GF-D8 (cell line): Measurements from ENCODE around the gene NAALADL2.
"Not testable (repeated sequence)": the region's sequence is repeated elsewhere in the genome, so short reads cannot be mapped to it uniquely, and the experiment has no call there.

Source experiments
- DNase-seq: peaks from one replicate; lab custom pipeline; 2025; lab: John Stamatoyannopoulos, UW

The NAALADL2 gene

GRCh38 chr3:175598740-175599139 lies 739.6 kb downstream of the NAALADL2 start:
- DNase-seq, result no peak

DNA sequence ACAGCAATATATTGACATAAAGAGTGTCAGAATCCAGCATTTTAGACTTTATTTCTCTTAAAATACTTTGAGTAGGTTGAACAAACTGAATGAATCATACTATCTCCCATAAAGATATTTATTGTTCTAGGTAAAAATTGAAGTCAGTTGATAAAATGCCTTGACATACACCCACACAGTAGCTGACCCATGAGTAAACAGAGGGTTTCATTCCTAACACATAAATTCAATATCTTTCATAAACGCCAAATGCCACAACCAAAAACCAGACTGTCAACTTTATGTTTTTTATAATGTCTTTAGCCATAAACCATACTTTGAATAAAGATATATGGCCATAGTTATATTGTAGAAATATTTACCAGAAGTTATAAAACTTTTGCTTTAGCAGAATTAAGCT lies 742.4 kb downstream of the NAALADL2 start:
- DNase-seq, result no peak

- no peak for DNase-seq
Measured at GRCh38 chr3:175605851-175606250, 746.7 kb downstream of the NAALADL2 start.

- DNase-seq, result no peak
Measured at GRCh38 chr3:175606650-175607318, 747.6 kb downstream of the NAALADL2 start.

GRCh38 chr3:175608356-175608755 lies 749.2 kb downstream of the NAALADL2 start:
- no peak for DNase-seq

DNA sequence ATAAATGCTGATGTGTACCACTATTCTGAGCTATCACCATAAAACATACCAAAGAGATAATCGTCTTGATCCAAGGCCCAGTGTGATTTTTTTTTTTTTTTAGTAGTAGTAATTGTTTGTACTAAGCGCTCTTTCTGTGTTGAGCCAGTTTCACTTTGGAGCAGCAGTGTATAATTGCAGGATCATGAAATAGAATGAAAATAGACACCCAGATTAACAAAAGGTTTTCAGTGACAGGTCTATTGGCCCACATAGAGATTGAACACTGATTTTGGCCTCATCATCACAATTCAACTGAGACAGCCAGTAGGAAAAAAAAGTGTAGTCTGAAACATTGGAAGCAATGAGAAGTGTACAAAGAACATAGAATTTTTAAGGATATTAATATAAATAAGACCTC lies 749.8 kb downstream of the NAALADL2 start:
- DNase-seq, result no peak

DNA sequence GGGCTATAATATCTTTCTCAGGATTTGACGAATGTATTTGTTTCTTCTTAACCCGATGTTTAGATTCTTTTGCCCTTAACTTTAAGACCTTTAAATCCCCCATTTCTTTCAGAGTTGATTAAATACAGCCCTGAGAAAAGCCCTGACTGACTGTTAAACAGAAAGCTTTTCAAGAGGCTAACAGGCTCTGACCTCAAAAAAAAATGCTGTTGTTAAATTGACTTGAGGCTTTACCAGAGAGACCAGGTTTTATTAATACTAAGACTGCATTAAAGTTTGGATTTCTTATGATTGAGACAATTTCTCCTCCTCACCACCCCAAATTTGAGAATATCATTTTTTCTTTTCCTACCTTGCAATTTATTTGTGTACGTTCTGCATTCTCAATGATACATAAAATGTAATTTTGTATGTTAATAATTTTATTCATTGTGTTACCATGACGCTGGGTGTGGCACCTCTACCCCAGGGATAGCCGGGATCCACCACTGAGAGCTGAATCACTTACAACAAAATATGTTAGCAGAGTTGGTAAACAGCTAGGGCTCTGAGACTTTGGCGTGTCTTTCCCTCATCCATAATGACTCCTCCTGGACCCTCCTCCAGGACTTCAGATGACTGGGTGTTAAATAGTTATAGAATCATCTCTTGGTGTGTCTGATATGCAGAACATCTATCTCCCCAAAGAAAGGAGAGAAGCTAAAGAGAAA lies 753.5 kb downstream of the NAALADL2 start:
- no peak for DNase-seq

DNA sequence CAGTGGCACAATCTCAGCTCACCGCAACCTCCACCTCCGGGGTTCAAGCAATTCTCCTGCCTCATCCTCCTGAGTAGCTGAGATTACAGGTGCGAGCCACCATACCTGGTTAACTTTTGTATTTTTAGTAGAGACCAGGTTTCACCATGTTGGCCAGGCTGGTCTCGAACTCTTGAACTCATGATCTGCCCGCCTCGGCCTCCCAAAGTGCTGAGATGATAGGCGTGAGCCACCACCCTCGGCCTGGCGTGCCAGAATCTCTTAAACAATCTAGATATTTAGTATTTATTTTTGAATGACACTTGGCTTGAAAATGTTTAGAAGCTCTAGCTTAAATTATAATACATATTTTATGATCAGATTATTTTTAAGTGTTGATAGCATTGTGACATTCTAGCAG lies 755.0 kb downstream of the NAALADL2 start:
- DNase-seq, result not testable (repeated sequence)

- no peak for DNase-seq
Measured at GRCh38 chr3:175617247-175617646, 758.1 kb downstream of the NAALADL2 start.

GRCh38 chr3:175619369-175619768 lies 760.2 kb downstream of the NAALADL2 start:
- DNase-seq, result no peak

DNA sequence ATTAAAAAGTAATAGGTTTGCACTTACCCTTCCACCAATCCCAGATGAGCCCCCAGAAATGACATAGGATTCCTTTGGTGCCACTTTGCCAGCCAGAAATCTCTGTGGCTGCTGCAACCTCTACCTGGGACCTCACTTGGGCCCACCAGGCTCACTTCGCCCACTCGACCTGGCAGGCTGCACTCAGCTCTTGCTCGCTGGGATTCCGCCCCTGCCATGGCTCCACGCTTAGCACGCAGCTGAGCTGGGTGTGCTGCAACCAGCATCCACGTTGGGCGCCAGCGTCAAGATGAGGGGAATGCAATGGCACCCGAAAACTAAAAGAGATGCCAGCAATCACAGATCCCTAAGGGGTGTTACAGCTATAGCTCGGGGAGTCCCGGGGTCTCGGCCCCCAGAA lies 761.0 kb downstream of the NAALADL2 start:
- no peak for DNase-seq

DNA sequence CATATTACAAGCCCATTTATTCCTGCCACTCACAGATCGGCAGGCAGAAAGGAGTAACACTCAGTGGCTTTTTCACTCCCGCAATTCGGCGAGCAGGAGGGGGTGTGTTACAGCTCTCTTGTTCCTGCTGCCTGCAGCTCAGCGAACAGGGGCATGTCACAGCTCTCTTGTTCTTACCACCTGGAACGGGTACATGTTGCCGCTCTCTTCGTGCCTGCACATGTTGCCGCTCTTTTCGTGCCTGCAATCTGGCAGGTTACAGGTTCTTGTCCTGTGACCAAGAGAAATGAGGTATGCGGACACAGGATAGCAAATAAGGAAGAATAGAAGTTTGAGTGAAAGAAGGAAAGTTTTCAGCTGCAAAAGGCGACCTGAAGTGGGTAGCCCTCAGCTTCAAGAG lies 761.4 kb downstream of the NAALADL2 start:
- DNase-seq, result no peak

- no peak for DNase-seq
Measured at GRCh38 chr3:175640958-175641357, 781.8 kb downstream of the NAALADL2 start.

DNA sequence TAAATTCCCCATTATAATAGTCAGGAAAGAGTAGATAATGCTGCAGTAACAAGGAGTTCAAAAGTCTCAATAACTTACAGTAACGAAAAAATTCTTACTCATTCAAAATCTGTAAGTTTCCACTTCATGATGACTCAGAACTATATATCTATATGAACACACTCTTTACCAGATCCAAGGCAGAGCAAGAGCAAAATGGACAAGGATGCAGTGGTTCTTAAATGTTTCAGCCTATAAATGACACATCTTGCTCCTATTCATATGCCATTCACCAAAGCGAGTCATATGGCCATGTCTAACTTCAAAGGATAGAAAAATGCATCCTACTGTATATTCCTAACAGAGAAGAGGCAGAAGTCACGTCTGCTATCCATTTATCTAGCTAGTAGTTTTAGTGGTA lies 787.7 kb downstream of the NAALADL2 start:
- DNase-seq, result no peak

- no peak for DNase-seq
Measured at GRCh38 chr3:175648899-175649298, 789.8 kb downstream of the NAALADL2 start.

DNA sequence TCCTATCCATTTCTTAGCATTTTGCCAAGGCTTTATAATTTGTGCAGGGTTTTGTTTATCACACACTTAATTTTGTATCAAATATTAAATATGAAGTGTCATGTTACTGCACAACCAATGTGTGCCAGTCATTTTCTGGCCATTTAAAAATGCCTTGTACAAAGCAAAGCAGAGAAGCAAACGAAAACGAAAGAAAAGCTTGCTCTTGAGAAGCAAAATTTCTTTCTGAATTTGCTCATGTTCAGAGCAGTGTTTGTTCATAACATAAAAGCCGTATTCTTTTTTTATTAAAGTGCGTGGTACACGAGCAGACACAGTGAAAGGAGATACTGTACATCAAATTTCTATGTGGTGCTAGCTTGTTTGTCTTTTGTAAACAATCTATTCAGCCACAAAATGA lies 792.6 kb downstream of the NAALADL2 start:
- DNase-seq, result no peak

DNA sequence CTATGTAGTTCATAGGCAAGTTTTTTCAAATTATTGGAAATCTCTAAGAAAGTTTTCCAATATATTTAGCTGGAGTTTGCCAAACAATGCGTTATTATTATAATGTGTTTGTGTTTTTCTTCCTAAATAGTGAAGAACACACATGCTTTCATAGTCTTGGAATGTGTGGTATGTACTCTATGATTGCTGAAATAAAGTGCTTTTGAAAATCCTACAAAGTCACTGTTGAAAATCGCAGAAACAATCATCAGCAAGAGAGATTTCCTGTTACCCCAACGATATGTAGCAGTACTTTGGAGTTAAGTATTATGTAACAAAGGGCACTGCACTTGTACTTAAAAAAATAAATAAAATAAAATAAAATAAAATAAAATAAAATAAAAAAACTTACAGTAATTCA lies 796.2 kb downstream of the NAALADL2 start:
- no peak for DNase-seq

DNA sequence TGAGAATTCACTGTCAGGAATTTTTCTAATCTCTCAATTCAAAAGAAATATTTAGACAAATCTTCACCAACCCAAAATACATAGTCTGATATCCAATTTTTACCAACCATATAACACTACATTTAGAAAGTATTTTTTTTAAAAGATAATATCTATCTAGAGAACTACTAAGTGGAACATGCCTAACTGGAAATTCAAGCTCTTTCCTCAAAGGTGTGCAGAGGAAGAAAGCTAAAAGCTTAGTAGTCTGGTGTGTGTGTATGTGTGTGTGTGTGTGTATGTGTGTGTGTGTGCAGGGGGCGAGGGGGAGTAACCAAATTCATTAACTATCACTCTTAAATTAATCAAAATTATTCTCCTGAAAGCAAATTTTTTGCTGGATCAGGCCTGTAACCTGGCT lies 797.3 kb downstream of the NAALADL2 start:
- DNase-seq, result no peak

- no peak for DNase-seq
Measured at GRCh38 chr3:175659670-175660350, 800.7 kb downstream of the NAALADL2 start.

DNA sequence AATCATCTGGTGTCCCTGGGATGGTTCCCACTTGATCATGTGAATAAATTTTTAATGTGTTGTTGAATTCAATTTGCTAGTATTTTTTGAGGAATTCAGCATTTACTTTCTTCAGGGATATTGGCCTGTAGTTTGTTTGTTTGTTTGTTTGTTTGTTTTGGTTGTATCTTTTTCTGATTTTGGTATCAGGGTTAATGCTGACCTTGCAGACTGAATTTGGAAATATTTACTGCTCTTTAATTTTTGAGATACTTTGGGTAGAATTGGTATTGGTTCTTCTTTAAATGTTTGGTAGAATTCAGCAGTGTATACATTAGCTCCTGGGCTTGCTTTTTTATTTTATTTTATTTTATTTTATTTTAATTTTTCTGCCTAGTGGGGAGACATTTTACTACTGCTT lies 803.7 kb downstream of the NAALADL2 start:
- no peak for DNase-seq

DNA sequence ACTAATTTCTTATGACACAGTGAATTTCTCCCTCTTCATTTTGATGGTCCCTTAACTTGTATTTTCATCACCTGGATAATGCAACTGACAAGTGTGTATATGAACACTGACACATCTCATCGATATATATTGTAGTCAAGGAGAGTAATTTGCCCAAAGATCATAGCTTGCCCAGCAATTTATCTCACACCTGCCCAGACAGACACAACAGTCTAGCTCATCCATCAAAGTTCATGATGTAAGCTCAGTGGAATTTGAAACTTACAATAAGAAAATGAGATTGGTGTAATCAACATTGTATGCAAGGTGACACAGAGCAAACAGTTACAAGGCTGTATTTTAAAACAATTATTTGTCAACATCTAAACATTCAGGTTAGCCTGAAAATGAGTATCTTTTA lies 805.8 kb downstream of the NAALADL2 start:
- no peak for DNase-seq

DNA sequence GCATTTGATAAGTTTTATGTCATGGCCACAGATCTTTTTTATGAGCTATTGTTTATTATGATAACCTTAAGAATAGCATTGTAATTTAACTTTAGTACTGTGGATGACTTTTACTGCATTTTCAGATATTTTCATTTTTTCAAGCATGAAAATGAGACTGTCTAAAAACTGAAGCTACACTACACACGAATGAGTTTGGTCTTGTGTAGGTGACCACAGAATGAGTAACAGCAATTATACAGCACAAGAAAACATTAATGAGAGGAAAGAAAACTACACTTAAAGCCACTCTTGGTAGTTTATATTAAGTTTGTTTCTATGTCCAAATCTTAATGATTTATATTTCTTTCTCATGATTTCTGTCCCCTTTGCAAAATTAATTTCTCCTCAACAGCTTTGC lies 809.2 kb downstream of the NAALADL2 start:
- no peak for DNase-seq

GRCh38 chr3:175670557-175670956 lies 811.4 kb downstream of the NAALADL2 start:
- DNase-seq, result no peak
